IMR-90 (cell line): Measurements from ENCODE around the gene MDM2. TPM values are rescaled to one million over a fixed set of nuclear protein-coding genes. Genes with fewer than 3 reads are reported as not detected.

Source experiments
- ATAC-seq: fragments of 200-7000 bp; cut with Tn5 transposase; 2 replicates; pipeline ENCODE4 v1.9.1; 2020; ENCODE audit warnings: low read depth, mild to moderate bottlenecking, moderate library complexity
- BruUV-seq: library from RNA; stranded (reverse); fragments of 400-500 nt; replicated peaks from 2 replicates; lab custom pipeline; 2021; lab: Mats Ljungman, UMichigan
- CTCF ChIA-PET: fragments of 300-600 bp; formaldehyde crosslinking; extraction: SDS; loops from one replicate; lab custom pipeline; 2021; ENCODE audit warnings: antibody characterized with exemption; lab: Yijun Ruan, JAX
- POLR2A ChIA-PET: fragments of 300-600 bp; sonication (Branson Sonifier 250); formaldehyde crosslinking; loops from one replicate; lab custom pipeline; 2022; ENCODE audit warnings: antibody characterized with exemption; ENCODE audit not compliant: unreplicated experiment; lab: Charles Lee
- DNase-seq: peaks from one replicate; pipeline ENCODE4 v3.0.0; 2013
- H2AFZ ChIP-seq: replicated peaks from 2 replicates; pipeline ENCODE3; 2013; ENCODE audit warnings: low read length, mild to moderate bottlenecking; ENCODE audit not compliant: poor library complexity
- H2AK5ac ChIP-seq: 2 replicates; pipeline ENCODE4 v1.6.1; 2013; ENCODE audit warnings: low read depth, low read length, inconsistent platforms
- H2AK9ac ChIP-seq: replicated peaks from 2 replicates; pipeline ENCODE3; 2013; ENCODE audit warnings: mild to moderate bottlenecking, low read depth, low read length, moderate library complexity; ENCODE audit not compliant: poor library complexity
- H2BK120ac ChIP-seq: 2 replicates; pipeline ENCODE4 v1.6.1; 2013; ENCODE audit warnings: low read depth, low read length, inconsistent platforms
- H2BK15ac ChIP-seq: 3 replicates; pipeline ENCODE4 v1.6.1; 2013; ENCODE audit warnings: low read depth, low read length, inconsistent platforms
- H2BK20ac ChIP-seq: 2 replicates; pipeline ENCODE4 v1.6.1; 2013; ENCODE audit warnings: low read depth, mild to moderate bottlenecking, inconsistent platforms, low read length, moderate library complexity
- H2BK5ac ChIP-seq: 2 replicates; pipeline ENCODE4 v1.6.1; 2013; ENCODE audit warnings: mild to moderate bottlenecking, low read depth, low read length, inconsistent platforms; ENCODE audit not compliant: poor library complexity, severe bottlenecking
- H3K14ac ChIP-seq: replicated peaks from 2 replicates; pipeline ENCODE4 v1.6.1; 2013; ENCODE audit warnings: low read depth, low read length, inconsistent platforms
- H3K18ac ChIP-seq: 2 replicates; pipeline ENCODE4 v1.6.1; 2013; ENCODE audit warnings: low read depth, low read length, control low read depth
- H3K23ac ChIP-seq: 2 replicates; pipeline ENCODE4 v1.6.1; 2013; ENCODE audit warnings: low read depth, low read length, inconsistent platforms
- H3K27ac ChIP-seq: 2 replicates; pipeline ENCODE4 v1.5.1; 2013; ENCODE audit warnings: mild to moderate bottlenecking, control low read depth, low read length; ENCODE audit not compliant: insufficient read depth
- H3K27me3 ChIP-seq: 2 replicates; pipeline ENCODE4 v1.6.1; 2013; ENCODE audit warnings: low read length; ENCODE audit not compliant: control insufficient read depth, insufficient read depth
- H3K36me3 ChIP-seq: 2 replicates; pipeline ENCODE4 v1.6.1; 2013; ENCODE audit warnings: low read length, mixed read lengths; ENCODE audit not compliant: control insufficient read depth, insufficient read depth
- H3K4ac ChIP-seq: 2 replicates; pipeline ENCODE4 v1.6.1; 2013; ENCODE audit warnings: low read depth, low read length, inconsistent platforms
- H3K4me1 ChIP-seq: 2 replicates; pipeline ENCODE4 v1.6.1; 2013; ENCODE audit warnings: low read length, mixed read lengths; ENCODE audit not compliant: control insufficient read depth, insufficient read depth
- H3K4me2 ChIP-seq: 2 replicates; pipeline ENCODE4 v1.6.1; 2013; ENCODE audit warnings: low read depth, mild to moderate bottlenecking, control low read depth, low read length, moderate library complexity
- H3K4me3 ChIP-seq: 2 replicates; pipeline ENCODE4 v1.5.1; 2013; ENCODE audit warnings: low read depth, mild to moderate bottlenecking, control low read depth, low read length, moderate library complexity; ENCODE audit not compliant: insufficient read depth
- H3K56ac ChIP-seq: 2 replicates; pipeline ENCODE4 v1.6.1; 2013; ENCODE audit warnings: low read length, inconsistent platforms; ENCODE audit not compliant: insufficient read depth; ENCODE audit errors: extremely low read depth
- H3K79me1 ChIP-seq, 2 experiments: 2 replicates each; pipeline ENCODE4 v1.6.1; 2013; ENCODE audit warnings: low read length in 2 of 2, inconsistent platforms in 1 of 2, low read depth in 1 of 2
- H3K9ac ChIP-seq: 2 replicates; pipeline ENCODE4 v1.6.1; 2013; ENCODE audit warnings: low read depth, low read length, control low read depth
- H3K9me1 ChIP-seq: 2 replicates; pipeline ENCODE4 v1.6.1; 2013; ENCODE audit warnings: low read length, inconsistent platforms; ENCODE audit not compliant: insufficient read depth
- H3K9me3 ChIP-seq: 2 replicates; pipeline ENCODE4 v1.6.1; 2013; ENCODE audit warnings: low read length; ENCODE audit not compliant: control insufficient read depth, insufficient read depth
- H4K20me1 ChIP-seq: 2 replicates; pipeline ENCODE4 v1.6.1; 2013; ENCODE audit warnings: low read length, inconsistent platforms; ENCODE audit not compliant: insufficient read depth
- H4K5ac ChIP-seq: 2 replicates; pipeline ENCODE4 v1.6.1; 2013; ENCODE audit warnings: mild to moderate bottlenecking, low read depth, low read length, control low read depth
- H4K8ac ChIP-seq, 2 experiments: 2 replicates each; pipeline ENCODE4 v1.6.1; 2013; ENCODE audit warnings: low read depth in 2 of 2, low read length in 2 of 2, control low read depth in 1 of 2, inconsistent platforms in 1 of 2
- H4K91ac ChIP-seq: 2 replicates; pipeline ENCODE4 v1.6.1; 2013; ENCODE audit warnings: low read depth, low read length, inconsistent platforms; ENCODE audit not compliant: insufficient read depth
- CEBPB ChIP-seq: IDR thresholded peaks from 2 replicates; pipeline ENCODE4 v1.6.1; 2012; ENCODE audit warnings: low read depth, low read length, improper control_type of control experiment
- FOS ChIP-seq: fragments of 150-350 bp; IDR thresholded peaks from 2 replicates; pipeline ENCODE4 v1.6.1; 2016; ENCODE audit warnings: low read depth, low read length
- MAZ ChIP-seq: IDR thresholded peaks from 2 replicates; pipeline ENCODE4 v1.6.1; 2012; ENCODE audit warnings: low read depth, mild to moderate bottlenecking, low read length, improper control_type of control experiment, moderate library complexity, borderline replicate concordance
- WGBS, 2 experiments: methylation state at CpG; one replicate each; pipeline versions ENCODE4 v1.1.5 to v1.1.7; 2013; ENCODE audit warnings: missing lambda C conversion rate in 2 of 2; ENCODE audit not compliant: insufficient read length in 1 of 2; ENCODE audit errors: extremely low coverage in 2 of 2; 5-methylcytosine and 5-hydroxymethylcytosine counted together
- dilution Hi-C: fragments of 300-500 bp; cut with HindIII; formaldehyde crosslinking; loops from one replicate; pipeline ENCODE4 v1.14.3; 2018; ENCODE audit warnings: low sequenced_read_pairs; ENCODE audit not compliant: unreplicated experiment
- in situ Hi-C: fragments of 300-500 bp; cut with MboI; formaldehyde crosslinking; loops from 3 replicates; pipeline ENCODE4 v1.14.3; 2019; ENCODE audit warnings: low sequenced_read_pairs, inconsistent platforms, mixed read lengths
- intact Hi-C: fragments of 100-400 bp; cut with micrococcal nuclease; formaldehyde crosslinking; loops from 2 replicates; pipeline ENCODE4 v1.10.0; 2022
- polyA plus RNA-seq, 3 experiments: library from polyadenylated mRNA; depleted of rRNA; stranded (reverse); fragments of >200 nt; gene quantifications; 2 replicates each; pipeline ENCODE4 v1.2.3, GENCODE V29; 2012; ENCODE audit warnings: low replicate concordance in 1 of 3
- total RNA-seq: library from RNA; depleted of rRNA; stranded (reverse); fragments of >200 nt; gene quantifications from 2 replicates; pipeline ENCODE4 v1.2.3, GENCODE V29; 2012
- TF ChIP-seq, protein P1 (sequence below): fragments of 150-350 bp; IDR thresholded peaks from 2 replicates; pipeline ENCODE4 v1.6.1; 2016; ENCODE audit warnings: low read depth, mild to moderate bottlenecking, low read length, moderate library complexity, borderline replicate concordance
- TF ChIP-seq, protein P2 (sequence below): fragments of 150-350 bp; IDR thresholded peaks from 2 replicates; pipeline ENCODE4 v1.6.1; 2017; ENCODE audit warnings: mild to moderate bottlenecking, antibody characterized with exemption, low read length, low read depth

Gene MDM2
- total and polyA plus RNA-seq, 2 of the 4 experiments (the other 2 are of a cell fraction): 21.9 to 196 TPM

GRCh38 chr12:68894276-68894855, 86.4 kb downstream of the MDM2 start:
- DNase-seq (no peak), ATAC-seq (no peak)
- in situ Hi-C loops: no loop called here
- Histone ChIP-seq H3K9me1 (no peaks in the 10 kb centered on the region), H2BK15ac (no peak overlapping the region), H2BK5ac (no peak overlapping the region), H3K4ac (no peak overlapping the region), H3K23ac (no peak overlapping the region), H3K4me2 (no peak overlapping the region), H3K14ac (no peak overlapping the region), H2BK120ac (no peak overlapping the region), H3K27me3 (no peaks in the 10 kb centered on the region), H2BK20ac (no peak overlapping the region), H3K4me1 (peaks cover 2% of the 10 kb centered on the region; the same call in 1 of the 2 replicates), H2AFZ (no peak overlapping the region), H3K56ac (no peak overlapping the region), H4K8ac (no peak overlapping the region), H2AK5ac (no peak overlapping the region), H3K36me3 (no peaks in the 10 kb centered on the region), H4K91ac (no peak overlapping the region), H4K20me1 (no peaks in the 10 kb centered on the region), H4K5ac (no peak overlapping the region), H2AK9ac (no peak overlapping the region), H3K79me1 (no peaks in the 10 kb centered on the region), H3K27ac (no peak overlapping the region), H3K9me3 (no peaks in the 10 kb centered on the region), H3K18ac (no peak overlapping the region), H3K9ac (no peak overlapping the region), H3K4me3 (no peak overlapping the region)
- dilution Hi-C loops: no loop called here
- CTCF ChIA-PET: no interaction called here
- intact Hi-C loops: no loop called here
- no peak for TF ChIP-seq MAZ
- no peak for TF ChIP-seq FOS
- TF ChIP-seq, protein P1, sequence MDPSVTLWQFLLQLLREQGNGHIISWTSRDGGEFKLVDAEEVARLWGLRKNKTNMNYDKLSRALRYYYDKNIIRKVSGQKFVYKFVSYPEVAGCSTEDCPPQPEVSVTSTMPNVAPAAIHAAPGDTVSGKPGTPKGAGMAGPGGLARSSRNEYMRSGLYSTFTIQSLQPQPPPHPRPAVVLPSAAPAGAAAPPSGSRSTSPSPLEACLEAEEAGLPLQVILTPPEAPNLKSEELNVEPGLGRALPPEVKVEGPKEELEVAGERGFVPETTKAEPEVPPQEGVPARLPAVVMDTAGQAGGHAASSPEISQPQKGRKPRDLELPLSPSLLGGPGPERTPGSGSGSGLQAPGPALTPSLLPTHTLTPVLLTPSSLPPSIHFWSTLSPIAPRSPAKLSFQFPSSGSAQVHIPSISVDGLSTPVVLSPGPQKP: no peak
- no peak for TF ChIP-seq CEBPB
- TF ChIP-seq, protein P2, sequence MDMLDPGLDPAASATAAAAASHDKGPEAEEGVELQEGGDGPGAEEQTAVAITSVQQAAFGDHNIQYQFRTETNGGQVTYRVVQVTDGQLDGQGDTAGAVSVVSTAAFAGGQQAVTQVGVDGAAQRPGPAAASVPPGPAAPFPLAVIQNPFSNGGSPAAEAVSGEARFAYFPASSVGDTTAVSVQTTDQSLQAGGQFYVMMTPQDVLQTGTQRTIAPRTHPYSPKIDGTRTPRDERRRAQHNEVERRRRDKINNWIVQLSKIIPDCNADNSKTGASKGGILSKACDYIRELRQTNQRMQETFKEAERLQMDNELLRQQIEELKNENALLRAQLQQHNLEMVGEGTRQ: no peak
- 75% methylated on average over 2 of the region's 7 CpGs; no CpG with 5 or more reads in 1 of the 2 experiments for WGBS, 2 experiments
- BruUV-seq: no TSS peak
- POLR2A ChIA-PET: no interaction called here
